ENCODE measurements around the gene CCDC90B.

GRCh38 chr11:83310718-83311117 lies 24.6 kb upstream of the CCDC90B start:
- no peak for TF ChIP-seq POLR2AphosphoS5 (IDR thresholded peaks at IDR 0.05; ENCODE audit: low read depth, low read length)
- no peak for TF ChIP-seq POLR2A (IDR thresholded peaks at IDR 0.05; ENCODE audit: low read depth, low read length)
